Measurements from ENCODE around the gene LRRC51. TPM values are rescaled to one million over a fixed set of nuclear protein-coding genes. Genes with fewer than 3 reads are reported as not detected.

The LRRC51 gene
- polyA plus RNA-seq (2013) = 3.8 and 4.1 TPM in 2 replicates

GRCh38 chr11:72080326-72081183 is at the start of gene LRRC51, which contains the start of gene NUMA1:
Gene LRRC51 (plus strand): TSS chr11:72080850. CDS start chr11:72089084, 8,234 bp downstream.
Gene NUMA1 (minus strand): TSS chr11:72080542. CDS start chr11:72035943, 44,599 bp downstream.
- peak within 1 kb of the TSS; percentile 93 for H3K18ac ChIP-seq (ENCODE audit: low read length)
- peaks cover 0 to 2% of the 10 kb centered on the region in 2 experiments for H3K36me3 ChIP-seq (ENCODE audit: control insufficient read depth in 1 of 2, insufficient read depth in 2 of 2, low read length in 2 of 2)
- H2BK12ac ChIP-seq (ENCODE audit: low read length) = peak within 1 kb of the TSS; percentile 61
- no peak within 1 kb of the TSS for H3K23ac ChIP-seq (ENCODE audit: low read length)
- H4K12ac ChIP-seq (ENCODE audit: low read depth, low read length) = peak within 1 kb of the TSS; percentile 91
- H2BK120ac ChIP-seq (ENCODE audit: insufficient read depth, low read length, poor library complexity) = peak within 1 kb of the TSS; percentile 77
- H2AK5ac ChIP-seq (ENCODE audit: low read length) = peak within 1 kb of the TSS; percentile 74
- peaks cover 9 to 10% of the 10 kb centered on the region in 2 experiments for H3K4me1 ChIP-seq (ENCODE audit: control insufficient read depth in 1 of 2, insufficient read depth in 2 of 2, low read length in 2 of 2)
- peak within 1 kb of the TSS; percentile 95 for H3K9ac ChIP-seq (ENCODE audit: low read length)
- peaks cover 12% of the 10 kb centered on the region for H3K79me2 ChIP-seq (ENCODE audit: control insufficient read depth, insufficient read depth, low read length, poor library complexity)
- peak; percentile 100 for DNase-seq
- H3K4ac ChIP-seq (ENCODE audit: low read depth, low read length) = peak within 1 kb of the TSS; percentile 90
- H3K9me3 ChIP-seq (ENCODE audit: insufficient read depth, low read depth, low read length) = no peaks in the 10 kb centered on the region
- peak within 1 kb of the TSS; percentile 85 for H2BK5ac ChIP-seq (ENCODE audit: low read depth, low read length, poor library complexity)
- peak within 1 kb of the TSS; percentile 95 for H4K91ac ChIP-seq (ENCODE audit: low read depth, low read length)
- H2AFZ ChIP-seq (ENCODE audit: insufficient read depth, low read length, poor library complexity) = peak within 1 kb of the TSS; percentile 86
- peak within 1 kb of the TSS; percentile 98 for H4K8ac ChIP-seq (ENCODE audit: low read depth, low read length)
- H3K27ac ChIP-seq (ENCODE audit: low read depth, low read length) = peak within 1 kb of the TSS; percentile 83
- WGBS (ENCODE audit: extremely low coverage, insufficient coverage, insufficient read length) = no CpG with 5 or more reads among the region's 60 CpGs
- H3K4me3 ChIP-seq (ENCODE audit: low read depth, low read length) = peak within 1 kb of the TSS; percentile 92
- no peaks in the 10 kb centered on the region for H3K27me3 ChIP-seq (ENCODE audit: insufficient read depth, low read length)
- H3K4me2 ChIP-seq (ENCODE audit: low read length) = peak within 1 kb of the TSS; percentile 95
- peaks cover 11% of the 10 kb centered on the region for H3K79me1 ChIP-seq (ENCODE audit: low read length)
- H3K14ac ChIP-seq (ENCODE audit: low read length) = peak within 1 kb of the TSS; percentile 85

DNA sequence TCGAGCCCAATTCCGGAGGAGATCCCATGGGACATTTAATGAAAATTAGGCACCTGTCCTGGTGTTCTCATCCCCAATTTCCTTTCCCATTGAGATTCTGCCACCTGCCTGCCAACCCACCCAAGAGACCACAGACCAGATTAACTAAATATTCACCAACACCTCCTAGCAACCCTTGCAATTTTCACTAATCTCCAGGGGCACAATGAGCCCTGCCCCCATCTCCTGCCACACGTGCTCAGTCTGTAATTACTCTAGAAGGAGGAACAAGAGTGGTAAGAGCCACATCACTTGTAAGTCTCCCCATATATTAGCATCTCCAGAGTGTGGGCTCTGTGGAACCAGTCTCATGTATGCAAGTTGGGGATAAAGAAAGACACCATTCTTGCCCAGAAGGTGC is 44.0 kb upstream of the LRRC51 start:
- WGBS (ENCODE audit: extremely low coverage, insufficient coverage, insufficient read length) = no CpG with 5 or more reads among the region's 3 CpGs
- Histone ChIP-seq H3K79me1 (ENCODE audit: low read length) (peaks cover 11% of the 10 kb centered on the region), H2BK12ac (ENCODE audit: low read length) (no peak overlapping the region), H3K4me2 (ENCODE audit: low read length) (no peak overlapping the region), H3K36me3 (ENCODE audit: control insufficient read depth in 1 of 2, insufficient read depth in 2 of 2, low read length in 2 of 2) (peaks cover 9 to 15% of the 10 kb centered on the region in 2 experiments), H2BK5ac (ENCODE audit: low read depth, low read length, poor library complexity) (no peak overlapping the region), H3K27me3 (ENCODE audit: insufficient read depth, low read length) (no peaks in the 10 kb centered on the region), H4K91ac (ENCODE audit: low read depth, low read length) (no peak overlapping the region), H3K9me3 (ENCODE audit: insufficient read depth, low read depth, low read length) (no peaks in the 10 kb centered on the region), H3K14ac (ENCODE audit: low read length) (no peak overlapping the region), H3K4me3 (ENCODE audit: low read depth, low read length) (no peak overlapping the region), H3K27ac (ENCODE audit: low read depth, low read length) (no peak overlapping the region), H3K79me2 (ENCODE audit: control insufficient read depth, insufficient read depth, low read length, poor library complexity) (peaks cover 14% of the 10 kb centered on the region), H2AFZ (ENCODE audit: insufficient read depth, low read length, poor library complexity) (no peak overlapping the region), H3K4me1 (ENCODE audit: control insufficient read depth in 1 of 2, insufficient read depth in 2 of 2, low read length in 2 of 2) (peaks cover 19% of the 10 kb centered on the region in 2 experiments), H3K4ac (ENCODE audit: low read depth, low read length) (peak overlapping the region; percentile 61), H2AK5ac (ENCODE audit: low read length) (no peak overlapping the region), H4K12ac (ENCODE audit: low read depth, low read length) (no peak overlapping the region), H3K9ac (ENCODE audit: low read length) (no peak overlapping the region), H2BK120ac (ENCODE audit: insufficient read depth, low read length, poor library complexity) (no peak overlapping the region), H4K8ac (ENCODE audit: low read depth, low read length) (no peak overlapping the region), H3K18ac (ENCODE audit: low read length) (no peak overlapping the region), H3K23ac (ENCODE audit: low read length) (no peak overlapping the region)
- no peak for DNase-seq

DNA sequence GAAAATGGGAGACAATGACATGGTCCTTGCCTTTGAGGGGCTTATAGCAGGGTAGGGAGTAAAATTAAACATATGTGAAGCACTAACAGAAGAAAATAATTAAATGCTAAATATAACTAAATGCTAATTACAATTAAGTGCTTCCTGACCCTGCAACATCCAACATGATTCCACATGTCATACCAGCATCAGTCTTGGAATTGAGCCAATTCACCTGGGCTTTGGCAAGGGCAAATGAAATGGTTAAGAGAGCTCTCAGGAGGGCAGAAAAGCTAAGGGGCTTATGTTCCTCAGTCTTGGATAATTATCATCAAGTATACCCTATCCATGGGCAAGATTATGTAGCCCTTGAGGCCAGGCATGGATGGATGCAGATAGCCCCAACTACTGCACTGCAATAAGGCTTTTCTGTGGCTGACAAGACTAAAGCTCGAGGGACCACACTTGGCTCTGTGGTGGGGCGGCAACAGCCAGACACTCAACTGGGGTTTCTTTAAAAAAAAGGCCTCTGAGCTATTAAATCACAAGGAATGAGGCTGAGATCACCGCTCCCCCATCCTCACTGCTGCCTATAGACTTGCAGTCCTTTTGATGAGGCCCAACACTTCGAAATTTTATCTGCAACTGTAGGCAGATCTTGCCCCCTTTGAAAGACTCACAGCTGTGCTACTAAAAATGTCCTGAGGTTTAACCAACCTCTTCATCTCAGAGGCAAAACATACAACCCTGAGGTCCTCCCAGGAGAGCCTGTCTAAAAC is 42.9 kb upstream of the LRRC51 start:
- H4K12ac ChIP-seq (ENCODE audit: low read depth, low read length) = no peak overlapping the region
- H3K9ac ChIP-seq (ENCODE audit: low read length) = no peak overlapping the region
- H3K9me3 ChIP-seq (ENCODE audit: insufficient read depth, low read depth, low read length) = no peaks in the 10 kb centered on the region
- H2BK12ac ChIP-seq (ENCODE audit: low read length) = no peak overlapping the region
- H3K27ac ChIP-seq (ENCODE audit: low read depth, low read length) = no peak overlapping the region
- no CpG with 5 or more reads among the region's 4 CpGs for WGBS (ENCODE audit: extremely low coverage, insufficient coverage, insufficient read length)
- H3K4me1 ChIP-seq (ENCODE audit: control insufficient read depth in 1 of 2, insufficient read depth in 2 of 2, low read length in 2 of 2) = peaks cover 23% of the 10 kb centered on the region in 2 experiments
- peaks cover 14% of the 10 kb centered on the region for H3K79me1 ChIP-seq (ENCODE audit: low read length)
- no peaks in the 10 kb centered on the region for H3K27me3 ChIP-seq (ENCODE audit: insufficient read depth, low read length)
- DNase-seq = no peak
- no peak overlapping the region for H3K23ac ChIP-seq (ENCODE audit: low read length)
- no peak overlapping the region for H3K4me3 ChIP-seq (ENCODE audit: low read depth, low read length)
- H3K14ac ChIP-seq (ENCODE audit: low read length) = no peak overlapping the region
- no peak overlapping the region for H2BK5ac ChIP-seq (ENCODE audit: low read depth, low read length, poor library complexity)
- H2AK5ac ChIP-seq (ENCODE audit: low read length) = no peak overlapping the region
- peaks cover 14% of the 10 kb centered on the region for H3K79me2 ChIP-seq (ENCODE audit: control insufficient read depth, insufficient read depth, low read length, poor library complexity)
- H3K36me3 ChIP-seq (ENCODE audit: control insufficient read depth in 1 of 2, insufficient read depth in 2 of 2, low read length in 2 of 2) = peaks cover 11 to 13% of the 10 kb centered on the region in 2 experiments
- H3K4ac ChIP-seq (ENCODE audit: low read depth, low read length) = peak overlapping the region; percentile 68
- H3K4me2 ChIP-seq (ENCODE audit: low read length) = no peak overlapping the region
- H2AFZ ChIP-seq (ENCODE audit: insufficient read depth, low read length, poor library complexity) = no peak overlapping the region
- no peak overlapping the region for H4K91ac ChIP-seq (ENCODE audit: low read depth, low read length)
- no peak overlapping the region for H4K8ac ChIP-seq (ENCODE audit: low read depth, low read length)
- no peak overlapping the region for H3K18ac ChIP-seq (ENCODE audit: low read length)
- H2BK120ac ChIP-seq (ENCODE audit: insufficient read depth, low read length, poor library complexity) = no peak overlapping the region

DNA sequence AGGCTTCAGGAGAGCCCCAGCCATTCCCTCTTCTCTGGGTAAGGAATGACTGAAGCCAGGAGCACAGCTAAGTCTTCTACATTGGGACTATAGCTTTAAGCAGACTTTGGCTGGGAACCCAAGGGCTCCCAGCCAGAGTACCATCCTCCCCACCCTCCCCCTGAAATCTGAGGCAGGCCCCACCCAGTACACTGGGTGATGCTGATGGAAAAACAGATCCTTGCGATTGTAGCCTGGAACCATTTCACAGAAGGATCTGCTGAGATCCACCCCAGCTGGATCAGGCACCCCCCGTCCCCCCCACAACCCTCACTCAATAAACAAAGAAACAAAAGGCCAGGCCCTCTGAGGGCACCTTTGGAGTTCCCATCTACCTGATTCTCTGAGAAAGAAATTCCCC is 42.2 kb upstream of the LRRC51 start:
- no peak for DNase-seq
- WGBS (ENCODE audit: extremely low coverage, insufficient coverage, insufficient read length) = no CpG with 5 or more reads among the region's 2 CpGs

More for the DNA sequence above, 42.2 kb upstream of the LRRC51 start:
- no peak overlapping the region for H3K14ac ChIP-seq (ENCODE audit: low read length)
- H3K4me3 ChIP-seq (ENCODE audit: low read depth, low read length) = no peak overlapping the region
- no peak overlapping the region for H3K23ac ChIP-seq (ENCODE audit: low read length)
- H3K4me2 ChIP-seq (ENCODE audit: low read length) = no peak overlapping the region
- H3K79me2 ChIP-seq (ENCODE audit: control insufficient read depth, insufficient read depth, low read length, poor library complexity) = peaks cover 14% of the 10 kb centered on the region
- H4K91ac ChIP-seq (ENCODE audit: low read depth, low read length) = no peak overlapping the region
- H4K12ac ChIP-seq (ENCODE audit: low read depth, low read length) = no peak overlapping the region
- peaks cover 6 to 12% of the 10 kb centered on the region in 2 experiments for H3K36me3 ChIP-seq (ENCODE audit: control insufficient read depth in 1 of 2, insufficient read depth in 2 of 2, low read length in 2 of 2)
- H3K9ac ChIP-seq (ENCODE audit: low read length) = no peak overlapping the region
- H4K8ac ChIP-seq (ENCODE audit: low read depth, low read length) = no peak overlapping the region
- no peak overlapping the region for H2BK120ac ChIP-seq (ENCODE audit: insufficient read depth, low read length, poor library complexity)
- H3K4me1 ChIP-seq (ENCODE audit: control insufficient read depth in 1 of 2, insufficient read depth in 2 of 2, low read length in 2 of 2) = peaks cover 23% of the 10 kb centered on the region in 2 experiments
- H3K79me1 ChIP-seq (ENCODE audit: low read length) = peaks cover 14% of the 10 kb centered on the region
- H2BK12ac ChIP-seq (ENCODE audit: low read length) = no peak overlapping the region
- no peaks in the 10 kb centered on the region for H3K27me3 ChIP-seq (ENCODE audit: insufficient read depth, low read length)
- H2AFZ ChIP-seq (ENCODE audit: insufficient read depth, low read length, poor library complexity) = no peak overlapping the region
- no peak overlapping the region for H3K27ac ChIP-seq (ENCODE audit: low read depth, low read length)
- H2AK5ac ChIP-seq (ENCODE audit: low read length) = no peak overlapping the region
- H3K4ac ChIP-seq (ENCODE audit: low read depth, low read length) = peak overlapping the region; percentile 38
- no peaks in the 10 kb centered on the region for H3K9me3 ChIP-seq (ENCODE audit: insufficient read depth, low read depth, low read length)
- no peak overlapping the region for H2BK5ac ChIP-seq (ENCODE audit: low read depth, low read length, poor library complexity)
- H3K18ac ChIP-seq (ENCODE audit: low read length) = no peak overlapping the region
